C4-2B (cell line): ENCODE data around the gene EIF4E2.

Source experiments
- H3K27ac ChIP-seq: fragments of 450-650 bp; 2 replicates; pipeline ENCODE4 v1.5.1; 2017
- ZFX ChIP-seq: fragments of 450-650 bp; IDR thresholded peaks from 2 replicates; pipeline ENCODE4 v1.6.1; 2017
- TF ChIP-seq, protein P1 (sequence below): fragments of 450-650 bp; conservative IDR thresholded peaks from 2 replicates; pipeline ENCODE4 v1.5.1; 2017; ENCODE audit warnings: mild to moderate bottlenecking

Gene EIF4E2

DNA sequence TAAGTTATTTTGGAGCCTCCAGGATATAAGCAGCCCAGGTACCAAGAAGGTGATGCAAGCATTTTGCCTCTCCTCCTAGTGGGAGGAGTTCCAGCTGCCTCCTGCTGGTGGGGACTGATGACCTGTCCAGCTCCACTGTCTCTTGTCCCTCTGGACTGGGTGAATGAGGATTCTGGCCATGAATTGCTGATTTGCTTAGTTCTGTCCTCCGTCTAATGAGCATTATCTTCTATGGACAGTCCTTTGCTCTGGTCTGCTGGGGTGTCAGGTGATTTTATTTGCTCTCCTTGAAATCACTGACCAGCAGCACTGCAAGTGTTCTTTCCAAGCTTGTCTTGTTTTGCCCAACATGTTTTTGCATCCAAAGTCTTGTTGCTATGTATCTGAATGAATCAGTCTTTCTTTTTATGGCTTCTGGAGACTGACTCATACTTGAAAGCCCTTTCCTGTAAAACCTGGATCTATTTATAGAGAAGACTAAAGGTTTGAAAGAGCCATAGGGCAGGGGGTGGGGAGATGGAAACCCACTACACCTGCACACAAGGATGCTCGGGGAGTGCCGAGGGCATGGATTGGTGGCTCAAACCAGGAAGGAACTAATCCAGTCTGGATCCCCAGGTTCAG, 42.4 kb downstream of the EIF4E2 start:
- no peak overlapping the region for H3K27ac ChIP-seq
- no peak for TF ChIP-seq ZFX
- TF ChIP-seq, protein P1, sequence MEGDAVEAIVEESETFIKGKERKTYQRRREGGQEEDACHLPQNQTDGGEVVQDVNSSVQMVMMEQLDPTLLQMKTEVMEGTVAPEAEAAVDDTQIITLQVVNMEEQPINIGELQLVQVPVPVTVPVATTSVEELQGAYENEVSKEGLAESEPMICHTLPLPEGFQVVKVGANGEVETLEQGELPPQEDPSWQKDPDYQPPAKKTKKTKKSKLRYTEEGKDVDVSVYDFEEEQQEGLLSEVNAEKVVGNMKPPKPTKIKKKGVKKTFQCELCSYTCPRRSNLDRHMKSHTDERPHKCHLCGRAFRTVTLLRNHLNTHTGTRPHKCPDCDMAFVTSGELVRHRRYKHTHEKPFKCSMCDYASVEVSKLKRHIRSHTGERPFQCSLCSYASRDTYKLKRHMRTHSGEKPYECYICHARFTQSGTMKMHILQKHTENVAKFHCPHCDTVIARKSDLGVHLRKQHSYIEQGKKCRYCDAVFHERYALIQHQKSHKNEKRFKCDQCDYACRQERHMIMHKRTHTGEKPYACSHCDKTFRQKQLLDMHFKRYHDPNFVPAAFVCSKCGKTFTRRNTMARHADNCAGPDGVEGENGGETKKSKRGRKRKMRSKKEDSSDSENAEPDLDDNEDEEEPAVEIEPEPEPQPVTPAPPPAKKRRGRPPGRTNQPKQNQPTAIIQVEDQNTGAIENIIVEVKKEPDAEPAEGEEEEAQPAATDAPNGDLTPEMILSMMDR, result no peak

GRCh38 chr2:232593982-232594381, 43.5 kb downstream of the EIF4E2 start:
- TF ChIP-seq ZFX, result no peak
- TF ChIP-seq, protein P1, result no peak
- H3K27ac ChIP-seq, result no peak overlapping the region

DNA sequence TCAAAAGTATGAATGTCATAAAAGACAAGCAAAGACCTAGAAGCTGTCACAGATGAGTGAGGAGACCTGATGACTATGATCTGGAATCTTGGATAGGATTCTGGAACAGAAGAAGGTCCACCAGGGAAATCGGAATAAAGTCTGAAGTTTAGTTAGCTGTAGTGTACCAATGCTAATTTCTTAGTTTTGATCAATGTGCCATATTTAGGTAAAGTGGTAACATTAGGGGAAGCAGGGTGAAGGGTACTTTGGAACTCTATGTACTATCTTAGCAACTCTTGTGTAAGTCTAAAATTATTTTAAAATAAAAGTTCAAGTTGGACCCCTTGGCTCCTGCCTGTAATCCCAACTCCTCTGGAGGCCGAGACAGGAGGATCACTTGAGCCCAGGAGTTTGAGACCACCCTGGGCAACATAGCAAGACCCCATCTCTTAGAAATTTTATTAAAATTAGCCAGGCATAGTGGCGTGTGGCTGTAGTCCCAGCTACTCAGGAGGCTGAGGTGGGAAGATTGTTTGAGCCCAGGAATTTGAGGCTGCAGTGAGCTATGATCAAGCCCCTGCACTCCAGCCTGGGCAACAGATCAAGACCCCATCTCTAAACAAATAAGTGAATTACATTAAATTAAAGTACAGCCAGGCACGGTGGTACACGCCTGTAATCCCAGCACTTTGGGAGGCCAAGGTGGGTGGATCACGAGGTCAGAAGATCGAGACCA, 47.0 kb downstream of the EIF4E2 start:
- no peak overlapping the region for H3K27ac ChIP-seq
- TF ChIP-seq ZFX, result no peak
- TF ChIP-seq, protein P1, result no peak

- H3K27ac ChIP-seq, result no peak overlapping the region
- TF ChIP-seq, protein P1, result no peak
- TF ChIP-seq ZFX, result no peak
These were observed 47.8 kb downstream of the EIF4E2 start for GRCh38 chr2:232598293-232598692.

- no peak for TF ChIP-seq ZFX
- TF ChIP-seq, protein P1, result no peak
These were observed 49.7 kb downstream of the EIF4E2 start for GRCh38 chr2:232600053-232600773.

DNA sequence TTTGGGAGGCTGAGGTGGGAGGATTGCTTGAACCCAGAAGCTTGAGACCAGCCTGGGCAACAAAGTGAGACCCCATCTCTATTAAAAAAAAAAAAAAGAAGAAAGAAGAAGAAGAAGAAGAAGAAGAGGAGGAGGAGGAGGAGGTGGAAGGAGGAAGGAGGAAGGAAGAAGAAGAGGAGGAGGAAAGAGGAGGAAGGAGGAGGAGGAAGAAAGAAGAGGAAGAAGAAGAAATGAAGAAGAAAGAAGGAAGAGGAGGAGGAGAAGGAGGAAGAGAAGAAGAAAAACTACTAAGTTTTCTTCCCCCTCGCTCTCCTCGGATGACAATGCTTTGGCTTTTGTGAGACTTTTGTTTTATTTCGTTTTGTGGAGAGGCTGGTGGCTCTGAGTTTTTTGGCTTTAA, 52.8 kb downstream of the EIF4E2 start:
- TF ChIP-seq, protein P1, result no peak
- TF ChIP-seq ZFX, result no peak
- no peak overlapping the region for H3K27ac ChIP-seq

More at GRCh38 chr2:232600053-232600773, 49.7 kb downstream of the EIF4E2 start:
- no peak overlapping the region for H3K27ac ChIP-seq

GRCh38 chr2:232604535-232604934, 54.0 kb downstream of the EIF4E2 start:
- no peak overlapping the region for H3K27ac ChIP-seq
- TF ChIP-seq, protein P1, result no peak
- no peak for TF ChIP-seq ZFX
